Keratinocyte (primary cell): Measurements from ENCODE around the gene SNRK.

ENCODE experiments used
- EZH2 ChIP-seq: IDR thresholded peaks from one replicate; pipeline ENCODE4 v1.6.1; 2012; ENCODE audit warnings: inconsistent platforms, mild to moderate bottlenecking, low read length, moderate library complexity
- TF ChIP-seq, protein P1 (sequence below), 3 experiments: IDR thresholded peaks in 1 of 3; conservative IDR thresholded peaks in 1 of 3; optimal IDR thresholded peaks in 1 of 3; 2 replicates in 2 of 3; 3 replicates in 1 of 3; pipeline versions ENCODE3 to v1.5.1; 2011; ENCODE audit warnings: low read length in 3 of 3, mild to moderate bottlenecking in 3 of 3, moderate library complexity in 2 of 3, control low read depth in 1 of 3, inconsistent platforms in 1 of 3; ENCODE audit not compliant: insufficient read depth in 2 of 3; ENCODE audit errors: extremely low read depth in 1 of 3

DNA sequence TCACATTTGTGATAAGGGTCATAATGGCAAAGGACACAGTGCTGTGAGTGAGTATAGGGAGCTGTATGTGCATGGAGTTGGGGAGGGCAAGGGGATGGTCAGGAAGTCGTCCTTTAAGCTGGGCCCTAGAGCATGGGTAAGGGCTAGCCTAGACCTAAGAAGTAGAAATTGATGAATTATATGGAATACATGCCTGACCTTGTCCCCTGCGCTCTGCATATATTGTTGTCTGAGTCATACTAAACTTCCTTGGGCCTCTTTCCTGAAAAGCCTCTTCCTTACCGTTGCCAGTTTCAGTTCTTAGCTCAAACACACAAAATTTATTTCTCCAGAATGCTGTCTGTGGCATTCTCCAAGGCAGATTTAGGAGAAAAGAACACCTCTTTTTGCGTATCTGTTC is 4.6 kb downstream of the SNRK start:
- TF ChIP-seq, protein P1, sequence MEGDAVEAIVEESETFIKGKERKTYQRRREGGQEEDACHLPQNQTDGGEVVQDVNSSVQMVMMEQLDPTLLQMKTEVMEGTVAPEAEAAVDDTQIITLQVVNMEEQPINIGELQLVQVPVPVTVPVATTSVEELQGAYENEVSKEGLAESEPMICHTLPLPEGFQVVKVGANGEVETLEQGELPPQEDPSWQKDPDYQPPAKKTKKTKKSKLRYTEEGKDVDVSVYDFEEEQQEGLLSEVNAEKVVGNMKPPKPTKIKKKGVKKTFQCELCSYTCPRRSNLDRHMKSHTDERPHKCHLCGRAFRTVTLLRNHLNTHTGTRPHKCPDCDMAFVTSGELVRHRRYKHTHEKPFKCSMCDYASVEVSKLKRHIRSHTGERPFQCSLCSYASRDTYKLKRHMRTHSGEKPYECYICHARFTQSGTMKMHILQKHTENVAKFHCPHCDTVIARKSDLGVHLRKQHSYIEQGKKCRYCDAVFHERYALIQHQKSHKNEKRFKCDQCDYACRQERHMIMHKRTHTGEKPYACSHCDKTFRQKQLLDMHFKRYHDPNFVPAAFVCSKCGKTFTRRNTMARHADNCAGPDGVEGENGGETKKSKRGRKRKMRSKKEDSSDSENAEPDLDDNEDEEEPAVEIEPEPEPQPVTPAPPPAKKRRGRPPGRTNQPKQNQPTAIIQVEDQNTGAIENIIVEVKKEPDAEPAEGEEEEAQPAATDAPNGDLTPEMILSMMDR (optimal IDR thresholded peaks at IDR 0.05 in 1 of 3, IDR thresholded peaks at IDR 0.05 in 1 of 3, conservative IDR thresholded peaks at IDR 0.05 in 1 of 3; ENCODE audit: extremely low read depth in 1 of 3, insufficient read depth in 2 of 3, low read length in 3 of 3): no peak
- TF ChIP-seq EZH2: no peak
